ENCODE measurements around the gene EFCAB6.

EFCAB6 gene

DNA sequence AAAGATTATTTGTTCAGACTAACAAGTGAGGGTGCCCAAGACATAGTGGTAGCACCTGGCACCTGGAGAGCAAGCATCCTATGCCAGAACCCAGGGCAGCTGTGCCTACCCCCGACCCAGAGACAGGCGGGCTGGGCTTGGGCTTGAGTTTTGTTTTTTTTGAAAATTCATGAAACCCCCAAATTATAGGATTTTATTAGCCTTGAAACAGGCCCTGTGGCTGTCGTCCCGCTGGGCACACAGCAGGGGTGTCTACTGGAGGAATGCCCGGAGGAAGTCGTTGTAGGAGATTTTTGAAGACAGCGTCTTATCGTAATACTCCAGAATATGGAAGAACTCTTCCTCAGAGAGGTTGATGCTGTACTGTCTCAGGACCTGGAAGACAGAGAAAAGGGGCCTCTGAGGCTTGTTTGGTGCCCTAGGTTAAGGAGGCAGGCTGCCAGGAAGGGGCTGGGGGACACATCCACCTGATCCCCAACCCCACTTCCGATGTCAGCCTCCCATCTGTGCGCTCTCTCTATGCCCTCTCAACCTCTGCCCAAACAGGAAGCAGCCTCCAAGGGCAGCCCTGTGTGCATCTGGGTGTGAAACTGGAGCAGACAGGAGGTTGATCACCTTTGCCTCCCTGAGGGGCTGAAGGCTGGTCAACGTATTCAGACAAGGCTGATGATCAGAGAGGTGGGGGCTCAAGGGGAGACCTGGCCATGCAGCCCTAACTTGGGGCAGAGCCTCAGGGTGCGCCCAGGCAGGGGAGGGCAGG is 283.3 kb downstream of the EFCAB6 start:
- no peak for DNase-seq (ENCODE audit: low spot score)
- H3K27ac ChIP-seq: no peak overlapping the region
- ChIA-PET CTCF (no interaction called here), POLR2A (ENCODE audit: low non-redundant PET) (no interaction called here)
- TF ChIP-seq, protein P1, sequence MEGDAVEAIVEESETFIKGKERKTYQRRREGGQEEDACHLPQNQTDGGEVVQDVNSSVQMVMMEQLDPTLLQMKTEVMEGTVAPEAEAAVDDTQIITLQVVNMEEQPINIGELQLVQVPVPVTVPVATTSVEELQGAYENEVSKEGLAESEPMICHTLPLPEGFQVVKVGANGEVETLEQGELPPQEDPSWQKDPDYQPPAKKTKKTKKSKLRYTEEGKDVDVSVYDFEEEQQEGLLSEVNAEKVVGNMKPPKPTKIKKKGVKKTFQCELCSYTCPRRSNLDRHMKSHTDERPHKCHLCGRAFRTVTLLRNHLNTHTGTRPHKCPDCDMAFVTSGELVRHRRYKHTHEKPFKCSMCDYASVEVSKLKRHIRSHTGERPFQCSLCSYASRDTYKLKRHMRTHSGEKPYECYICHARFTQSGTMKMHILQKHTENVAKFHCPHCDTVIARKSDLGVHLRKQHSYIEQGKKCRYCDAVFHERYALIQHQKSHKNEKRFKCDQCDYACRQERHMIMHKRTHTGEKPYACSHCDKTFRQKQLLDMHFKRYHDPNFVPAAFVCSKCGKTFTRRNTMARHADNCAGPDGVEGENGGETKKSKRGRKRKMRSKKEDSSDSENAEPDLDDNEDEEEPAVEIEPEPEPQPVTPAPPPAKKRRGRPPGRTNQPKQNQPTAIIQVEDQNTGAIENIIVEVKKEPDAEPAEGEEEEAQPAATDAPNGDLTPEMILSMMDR (conservative IDR thresholded peaks at IDR 0.05; ENCODE audit: low read depth): no peak

DNA sequence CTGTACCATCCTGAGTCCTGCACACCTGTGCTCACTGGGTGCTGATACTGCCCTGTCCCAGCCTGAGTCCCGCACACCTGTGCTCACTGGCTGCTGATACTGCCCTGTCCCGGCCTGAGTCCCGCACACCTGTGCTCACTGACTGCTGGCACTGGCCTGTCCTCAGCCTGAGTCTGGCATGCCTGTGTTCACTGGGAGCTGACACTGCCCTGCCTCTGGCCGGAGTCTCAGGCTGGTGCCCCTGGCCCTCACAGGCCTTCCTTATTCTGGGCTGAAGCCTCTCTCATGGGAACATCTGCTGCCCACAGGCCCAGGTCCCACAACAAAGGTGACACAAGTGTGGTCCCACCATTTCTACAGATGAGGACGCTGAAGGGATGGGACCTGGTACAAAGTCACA is 285.2 kb downstream of the EFCAB6 start:
- ChIA-PET CTCF (no interaction called here), POLR2A (ENCODE audit: low non-redundant PET) (interaction anchor here (0.5 kb wide), 1 partner anchor 22 kb away, joined by 12 read pairs; no protein-coding TSS in a partner anchor)
- DNase-seq (ENCODE audit: low spot score): no peak
- H3K27ac ChIP-seq: no peak overlapping the region
- TF ChIP-seq, protein P1 (conservative IDR thresholded peaks at IDR 0.05; ENCODE audit: low read depth): no peak

DNA sequence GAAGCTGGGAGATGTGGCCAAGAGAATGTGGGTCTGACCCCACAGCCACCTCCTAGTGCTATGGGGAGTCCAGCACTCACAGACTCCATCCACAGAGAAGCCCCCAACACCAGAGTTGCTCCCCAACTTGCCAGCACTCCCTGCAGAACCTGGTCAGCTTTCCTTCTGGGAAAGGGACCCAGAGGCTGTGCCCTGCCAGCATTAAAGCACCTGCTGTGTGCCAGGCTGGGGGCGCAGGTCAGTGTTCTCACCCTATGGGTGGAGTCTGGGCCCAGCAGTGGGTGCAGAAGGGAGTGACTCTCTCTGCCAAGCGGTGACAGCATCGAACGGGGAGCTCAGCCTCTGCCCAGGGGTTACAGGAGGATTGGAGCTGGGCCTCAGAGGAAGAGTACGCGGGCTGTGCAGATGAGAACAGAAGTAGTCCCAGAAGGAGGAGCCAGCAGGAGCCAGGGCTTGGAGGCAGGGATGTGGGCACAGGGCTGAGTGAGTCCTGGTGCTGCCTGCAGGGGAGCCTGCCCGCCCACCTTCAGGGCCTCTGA is 285.9 kb downstream of the EFCAB6 start:
- CTCF ChIA-PET: no interaction called here

DNA sequence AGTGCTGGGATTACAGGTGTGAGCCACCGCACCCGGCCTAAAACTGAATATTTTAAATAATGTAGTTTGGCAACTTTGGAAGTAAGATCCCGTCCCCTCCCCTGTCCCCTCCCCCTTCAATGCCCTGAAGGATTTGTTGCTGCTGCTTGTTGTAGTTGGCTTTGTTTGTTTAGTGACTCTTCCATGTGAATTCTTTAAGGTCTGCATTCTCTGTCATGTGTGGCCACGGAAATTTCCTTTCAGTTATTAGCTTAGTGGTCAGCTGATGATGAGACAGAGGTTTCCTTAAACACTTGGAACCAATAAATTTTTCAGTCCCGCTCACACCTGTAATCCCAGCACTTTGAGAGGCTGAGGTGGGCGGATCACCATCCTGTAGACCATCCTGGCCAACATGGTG is 290.4 kb downstream of the EFCAB6 start:
- DNase-seq (ENCODE audit: low spot score): peak; percentile 59
- POLR2A ChIA-PET (ENCODE audit: low non-redundant PET): no interaction called here
- TF ChIP-seq, protein P1 (conservative IDR thresholded peaks at IDR 0.05; ENCODE audit: low read depth): no peak
- CTCF ChIA-PET: interaction anchor here (0.8 kb wide), 1 partner anchor 146 kb away, joined by 3 read pairs; no protein-coding TSS in a partner anchor
- H3K27ac ChIP-seq: no peak overlapping the region

More for the DNA sequence above, 285.9 kb downstream of the EFCAB6 start:
- TF ChIP-seq, protein P1 (conservative IDR thresholded peaks at IDR 0.05; ENCODE audit: low read depth): no peak
- DNase-seq (ENCODE audit: low spot score): no peak
- POLR2A ChIA-PET (ENCODE audit: low non-redundant PET): no interaction called here
- H3K27ac ChIP-seq: no peak overlapping the region

DNA sequence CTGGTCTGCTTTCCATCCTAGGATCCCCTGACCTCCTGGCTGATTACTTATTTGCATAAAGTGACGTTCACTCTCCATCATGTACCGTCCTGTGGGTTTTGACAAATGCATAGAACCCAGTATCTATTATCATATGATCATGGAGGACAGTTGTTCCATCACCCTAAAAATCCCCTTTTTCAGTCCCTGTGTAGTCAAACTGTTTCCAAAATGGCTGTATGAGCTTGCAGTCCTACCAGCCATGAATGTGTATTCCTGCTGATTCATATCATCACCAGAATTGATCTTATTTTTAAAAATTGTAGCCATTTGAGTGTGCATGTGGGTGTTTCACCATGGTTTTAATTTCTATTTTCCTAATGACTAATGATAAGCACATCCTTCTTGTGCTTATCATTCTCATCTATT is 291.5 kb downstream of the EFCAB6 start:
- ChIA-PET CTCF (no interaction called here), POLR2A (ENCODE audit: low non-redundant PET) (no interaction called here)
- H3K27ac ChIP-seq: no peak overlapping the region
- DNase-seq (ENCODE audit: low spot score): no peak
- TF ChIP-seq, protein P1 (conservative IDR thresholded peaks at IDR 0.05; ENCODE audit: low read depth): no peak

DNA sequence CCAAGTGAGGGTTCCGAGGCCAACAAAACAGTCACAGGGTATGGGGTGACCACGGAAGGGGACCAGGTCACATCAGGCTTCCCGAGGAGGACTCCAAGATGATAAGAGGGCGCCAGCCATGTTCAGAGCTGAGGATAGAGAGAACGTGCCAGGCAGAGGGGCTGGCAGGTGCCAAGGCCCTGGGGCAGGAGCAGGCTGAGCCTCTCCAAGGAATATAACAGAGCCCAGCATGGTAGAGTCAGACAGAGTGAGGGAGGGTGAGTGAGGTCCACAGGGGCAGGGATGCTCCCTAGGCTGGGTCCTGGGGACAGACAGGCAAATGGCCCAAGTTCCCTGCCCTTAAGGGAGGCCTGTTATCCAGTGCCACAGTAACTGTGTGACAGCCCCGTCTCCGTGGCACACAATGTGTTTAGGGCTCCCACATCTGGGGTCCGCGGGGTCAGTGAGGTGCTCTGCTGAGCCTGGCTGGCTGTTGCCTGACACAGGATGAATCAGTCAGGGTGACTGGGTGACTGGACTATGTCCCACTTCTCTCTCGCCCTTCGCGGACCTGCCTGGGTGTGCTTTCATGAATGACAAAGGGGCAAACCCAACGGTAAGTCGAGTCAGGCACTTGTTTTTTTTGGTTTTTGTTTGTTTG is 295.0 kb downstream of the EFCAB6 start:
- POLR2A ChIA-PET (ENCODE audit: low non-redundant PET): no interaction called here
- no peak for DNase-seq (ENCODE audit: low spot score)
- TF ChIP-seq, protein P1 (conservative IDR thresholded peaks at IDR 0.05; ENCODE audit: low read depth): no peak
- H3K27ac ChIP-seq: no peak overlapping the region
- CTCF ChIA-PET: no interaction called here

Data from RWPE1 (cell line).